ENCODE measurements around the gene PCDHGC3.

- TF ChIP-seq CTCF (IDR thresholded peaks at IDR 0.05; ENCODE audit: low read length) = no peak
- no peak for TF ChIP-seq EZH2phosphoT487 (IDR thresholded peaks at IDR 0.05; ENCODE audit: low read length)
- TF ChIP-seq EZH2 (optimal IDR thresholded peaks at IDR 0.05; ENCODE audit: low read depth, low read length) = no peak
Measured at GRCh38 chr5:141527426-141527825, 51.7 kb downstream of the PCDHGC3 start.

Measured in MM.1S (cell line).